Measurements from ENCODE around the gene CHRNB2.

DNA sequence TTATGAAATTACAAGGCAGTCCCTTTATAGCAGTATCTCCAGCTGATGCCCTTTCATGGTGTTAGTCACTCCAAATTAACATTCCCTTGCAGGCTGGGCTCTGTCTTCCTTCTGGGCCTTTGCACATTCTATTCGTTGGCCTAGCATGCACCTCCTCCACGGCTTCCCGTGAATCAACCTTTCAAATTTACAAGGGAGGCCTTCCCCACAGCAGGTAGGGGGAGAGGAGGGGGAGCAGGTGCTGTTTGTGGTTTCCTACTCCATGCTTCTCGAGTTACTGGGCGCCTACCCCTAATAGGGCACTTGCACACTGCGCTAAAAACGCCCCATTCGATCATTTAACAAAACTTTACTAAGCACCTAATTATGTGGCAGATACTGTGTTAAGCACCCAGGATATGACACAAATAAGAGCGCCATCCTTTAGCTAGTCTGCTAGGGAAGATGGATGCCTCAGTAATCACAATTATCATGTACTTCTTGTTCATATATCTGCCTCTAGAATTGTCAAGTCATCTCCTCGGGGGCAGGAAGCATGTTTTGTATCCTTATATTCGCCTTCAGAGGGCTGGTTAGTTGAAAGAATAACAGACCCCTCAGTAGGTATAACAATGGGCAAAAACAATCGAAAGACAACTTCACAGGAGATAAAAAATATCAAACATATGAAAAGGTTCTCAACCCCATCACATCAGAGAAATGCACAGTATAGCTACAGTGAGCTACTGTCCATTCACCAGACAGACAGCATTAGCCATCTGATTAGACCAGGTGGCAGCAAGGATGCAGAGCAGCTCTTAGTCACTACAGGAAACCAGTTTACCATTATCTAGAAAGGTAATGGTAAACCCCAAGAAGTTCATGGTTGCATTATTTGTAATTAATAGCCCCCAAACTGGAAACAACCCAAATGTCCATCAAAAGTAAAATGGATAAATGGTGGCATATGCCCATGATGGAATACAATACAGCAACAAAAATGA lies 42.1 kb downstream of the CHRNB2 start:
- TF ChIP-seq, protein P1, sequence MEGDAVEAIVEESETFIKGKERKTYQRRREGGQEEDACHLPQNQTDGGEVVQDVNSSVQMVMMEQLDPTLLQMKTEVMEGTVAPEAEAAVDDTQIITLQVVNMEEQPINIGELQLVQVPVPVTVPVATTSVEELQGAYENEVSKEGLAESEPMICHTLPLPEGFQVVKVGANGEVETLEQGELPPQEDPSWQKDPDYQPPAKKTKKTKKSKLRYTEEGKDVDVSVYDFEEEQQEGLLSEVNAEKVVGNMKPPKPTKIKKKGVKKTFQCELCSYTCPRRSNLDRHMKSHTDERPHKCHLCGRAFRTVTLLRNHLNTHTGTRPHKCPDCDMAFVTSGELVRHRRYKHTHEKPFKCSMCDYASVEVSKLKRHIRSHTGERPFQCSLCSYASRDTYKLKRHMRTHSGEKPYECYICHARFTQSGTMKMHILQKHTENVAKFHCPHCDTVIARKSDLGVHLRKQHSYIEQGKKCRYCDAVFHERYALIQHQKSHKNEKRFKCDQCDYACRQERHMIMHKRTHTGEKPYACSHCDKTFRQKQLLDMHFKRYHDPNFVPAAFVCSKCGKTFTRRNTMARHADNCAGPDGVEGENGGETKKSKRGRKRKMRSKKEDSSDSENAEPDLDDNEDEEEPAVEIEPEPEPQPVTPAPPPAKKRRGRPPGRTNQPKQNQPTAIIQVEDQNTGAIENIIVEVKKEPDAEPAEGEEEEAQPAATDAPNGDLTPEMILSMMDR (IDR thresholded peaks at IDR 0.05): no peak
- TF ChIP-seq POLR2A (IDR thresholded peaks at IDR 0.05): no peak
